NCI-H748 (cell line): ENCODE measurements around the gene JUP.

ENCODE experiments used
- DNase-seq: peaks from one replicate; lab custom pipeline; 2025; ENCODE audit not compliant: unreplicated experiment; lab: John Stamatoyannopoulos, UW

Gene JUP

DNA sequence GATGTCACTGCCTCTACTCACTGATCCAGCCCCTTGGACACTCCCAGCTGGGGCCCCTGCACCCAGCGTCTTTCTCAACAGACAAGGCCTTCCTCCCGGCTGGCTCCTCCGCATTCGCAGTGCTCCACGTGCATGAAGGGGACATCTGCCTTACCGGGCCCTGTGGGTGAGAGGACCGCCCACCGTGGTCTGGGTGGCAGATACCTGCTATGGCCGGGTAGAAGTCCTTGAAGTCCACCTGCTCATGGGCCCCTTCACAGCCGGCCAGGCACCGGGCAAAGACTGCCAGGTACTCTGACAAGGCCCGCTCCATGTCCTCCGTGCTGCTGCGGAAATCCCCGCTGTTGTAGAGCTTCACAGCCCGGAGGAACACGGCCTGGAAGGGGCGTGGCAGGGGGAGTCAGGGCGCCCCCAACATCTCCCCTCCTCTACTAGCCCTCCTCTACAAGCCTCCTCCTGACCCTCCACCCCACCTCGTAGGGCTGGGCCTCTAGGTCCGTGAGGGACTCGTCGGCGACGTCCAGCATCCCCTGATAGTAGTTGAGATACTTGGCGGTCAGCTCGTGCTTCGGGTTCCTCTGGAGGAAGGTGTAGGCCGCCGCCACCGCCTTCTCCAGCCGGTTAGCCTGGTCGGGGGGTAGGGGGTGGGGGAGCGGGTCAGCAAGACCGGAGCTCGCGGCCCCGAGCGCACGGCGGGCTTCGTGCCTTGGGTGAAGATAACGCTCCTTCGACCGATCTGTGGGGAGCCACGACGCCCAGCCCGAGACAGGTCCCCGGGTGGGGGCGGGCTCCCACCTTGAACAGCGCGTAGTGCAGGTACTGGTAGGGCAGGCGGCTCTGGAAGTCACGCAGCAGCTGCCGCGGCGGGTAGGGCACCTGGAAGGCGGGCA lies 24.4 kb upstream of the JUP start:
- peak; percentile 54 for DNase-seq

DNA sequence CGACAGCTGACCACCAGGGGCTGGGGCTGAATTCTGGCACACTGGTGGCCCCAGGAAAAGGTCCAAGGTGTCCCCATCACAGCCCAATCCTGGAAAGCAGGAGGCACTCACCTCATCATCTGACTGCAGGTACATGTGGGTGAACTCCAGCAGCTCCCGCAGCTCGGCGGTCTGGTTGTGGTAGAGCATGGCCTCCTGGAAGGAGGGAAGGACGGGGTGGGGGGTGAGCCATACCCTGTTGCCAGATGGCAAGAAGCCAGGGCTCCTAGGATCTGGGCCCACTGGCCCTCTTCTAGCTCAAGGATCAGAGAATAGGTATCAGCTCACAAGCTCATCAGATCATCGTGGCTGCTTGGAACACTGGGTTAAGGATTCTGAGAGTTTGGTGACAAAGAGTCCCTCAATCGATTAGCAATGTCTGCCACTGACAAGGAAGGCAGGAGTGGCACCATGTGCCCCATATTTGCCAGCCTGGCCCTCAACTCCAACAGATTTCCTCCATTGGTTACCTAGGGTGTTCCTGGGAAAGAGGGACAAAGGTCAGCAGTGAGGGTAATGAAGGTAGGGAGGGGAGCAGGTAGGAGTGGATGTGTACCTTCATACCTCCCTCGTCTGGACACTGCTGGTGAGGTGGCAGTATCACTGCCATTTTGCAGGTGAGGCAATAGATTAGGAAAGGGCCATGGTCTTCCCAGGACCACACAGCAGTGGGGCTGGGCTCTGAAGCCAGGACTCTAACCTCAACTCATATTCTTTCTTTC lies 20.4 kb upstream of the JUP start:
- no peak for DNase-seq

DNA sequence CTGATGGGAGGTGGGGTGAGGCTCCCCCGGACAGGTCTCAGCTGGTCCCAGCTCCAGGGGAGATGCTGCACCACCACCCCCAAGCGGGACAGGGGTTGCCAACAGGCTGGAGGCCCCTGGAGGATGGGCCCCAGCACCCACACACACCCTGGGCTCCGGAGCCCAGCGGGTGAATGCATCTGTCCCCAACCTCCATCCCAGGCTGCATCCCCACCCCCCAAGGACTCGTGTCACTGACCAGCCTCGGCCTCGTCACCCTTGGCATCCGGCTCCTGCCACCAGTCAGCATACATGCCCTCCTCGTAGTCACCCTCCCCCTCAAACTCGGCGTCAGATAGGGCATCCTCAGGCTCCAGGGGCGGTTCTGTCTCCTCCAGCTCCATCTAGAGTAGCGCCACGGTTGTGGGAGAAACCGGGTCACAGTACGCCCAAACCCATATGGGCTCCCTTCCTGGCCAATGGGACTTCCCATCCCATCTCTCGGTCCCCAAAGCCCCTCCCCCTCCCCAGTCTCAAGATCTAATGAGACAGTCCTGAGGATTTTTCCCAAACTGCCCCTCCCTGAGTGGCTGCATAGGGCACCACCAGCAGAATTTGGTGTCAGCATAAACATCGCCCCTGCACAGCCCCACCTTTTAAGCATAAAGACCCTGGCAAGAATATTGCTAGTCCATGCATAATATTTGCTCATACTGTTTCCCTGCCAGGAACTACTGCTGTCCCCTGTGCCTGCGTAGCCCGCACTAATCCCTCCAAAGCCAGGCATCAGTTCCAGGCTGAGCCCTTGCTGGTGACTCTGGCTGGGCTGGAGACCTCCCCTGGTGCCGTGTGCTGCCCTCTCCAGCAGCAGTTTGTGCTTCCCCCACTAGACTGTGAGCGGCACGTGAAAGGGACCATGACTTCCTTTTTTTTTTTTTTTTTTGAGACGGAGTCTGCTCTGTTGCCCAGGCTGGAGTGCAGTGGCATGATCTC lies 16.8 kb upstream of the JUP start:
- no peak for DNase-seq

DNA sequence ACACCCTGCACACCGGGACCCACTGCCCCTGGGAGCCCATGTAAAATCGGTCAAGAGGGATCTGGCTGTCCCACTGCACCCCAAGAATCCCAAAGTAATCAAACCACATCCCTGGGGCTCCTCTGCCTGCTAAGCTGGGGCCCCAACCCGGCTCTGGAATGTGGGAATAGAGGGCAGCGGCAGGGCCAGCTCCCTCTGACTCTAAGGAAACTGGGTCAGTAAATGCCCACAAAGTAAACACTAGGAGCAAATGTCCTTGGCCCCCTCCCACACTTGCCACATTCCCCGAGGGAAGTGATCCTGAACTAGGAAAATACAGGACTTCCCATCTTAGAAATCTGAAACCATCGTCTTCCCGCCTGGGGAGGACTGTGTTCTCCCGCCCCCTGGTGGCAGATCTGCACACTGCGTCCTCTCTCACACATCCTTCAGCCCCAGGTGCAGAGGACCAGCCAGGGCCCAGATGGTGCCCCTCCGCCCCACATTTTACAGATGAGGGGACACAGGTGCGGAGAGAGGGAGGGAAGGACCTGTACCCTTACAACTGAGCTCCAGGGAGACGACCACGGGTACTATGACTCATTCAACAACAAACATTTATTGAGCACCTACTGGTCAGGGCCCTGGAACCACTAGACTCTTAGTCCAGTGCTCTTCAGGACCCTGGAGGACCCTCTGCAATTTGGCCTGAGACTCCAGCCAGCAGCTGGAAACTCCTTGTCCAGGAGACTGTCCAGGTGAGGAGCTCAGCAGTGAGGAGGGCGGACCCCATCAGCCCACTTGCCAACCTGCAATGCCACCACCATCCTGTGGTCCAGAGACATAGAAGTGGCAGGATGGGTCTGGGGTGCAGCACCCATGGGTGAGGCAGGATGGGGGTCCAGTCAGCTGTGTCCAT lies 15.1 kb upstream of the JUP start:
- DNase-seq: peak; percentile 82

DNA sequence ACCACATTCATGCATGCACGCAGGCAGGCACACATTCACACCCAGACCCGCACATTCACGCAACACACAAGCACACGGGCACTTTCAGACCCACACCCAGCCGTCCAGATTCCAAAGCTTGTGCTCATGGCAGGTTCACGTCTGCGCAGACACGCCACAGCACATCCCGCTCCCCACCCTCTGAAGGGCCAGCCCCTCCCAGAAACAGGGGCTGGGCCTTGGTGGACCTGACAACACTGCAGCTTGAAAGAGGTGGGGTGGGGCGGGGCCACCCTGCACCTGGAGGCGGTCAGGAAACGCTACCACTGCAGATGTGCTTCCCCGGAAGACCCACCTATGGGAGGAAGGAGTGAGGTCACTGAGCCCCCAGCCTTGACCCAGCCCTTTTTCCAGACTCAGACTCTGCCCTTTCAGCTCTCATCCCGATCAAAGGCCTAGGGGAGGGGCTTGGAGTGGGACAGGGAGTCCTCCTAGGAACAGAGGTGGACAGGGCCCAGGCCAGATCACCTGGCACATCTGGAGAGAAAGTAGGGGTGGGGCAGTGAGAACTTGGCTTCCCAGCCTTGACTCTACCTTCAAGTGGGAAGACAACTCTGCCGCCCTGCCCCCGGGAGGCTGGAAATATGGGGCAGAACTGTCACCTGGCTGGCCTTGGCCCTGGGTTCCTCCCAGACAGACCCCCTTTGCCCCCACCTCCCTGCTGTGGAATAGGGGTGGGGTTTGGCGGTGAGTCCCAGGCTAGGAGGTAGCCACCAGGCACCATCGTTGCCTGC lies 14.3 kb upstream of the JUP start:
- DNase-seq: peak; percentile 93

DNA sequence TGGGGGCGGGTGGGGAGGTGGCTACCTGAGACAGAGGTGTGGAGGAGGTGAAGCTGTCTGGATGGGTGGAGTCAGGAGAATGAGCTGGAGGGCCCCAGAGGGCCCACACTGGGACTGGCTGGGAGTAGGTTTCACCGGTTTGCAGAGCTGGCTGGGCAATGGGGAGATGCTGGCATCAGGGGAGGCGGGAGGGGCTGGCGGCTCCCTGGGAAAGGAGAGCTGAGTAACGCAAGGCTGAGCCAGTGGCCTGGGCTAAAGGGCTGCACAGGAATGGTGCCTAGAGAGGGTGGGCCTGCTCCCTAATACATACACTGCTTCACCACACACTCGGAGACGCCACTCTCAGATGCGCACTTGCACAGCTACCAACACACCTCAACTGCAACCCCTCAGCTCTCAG lies 12.9 kb upstream of the JUP start:
- no peak for DNase-seq

DNA sequence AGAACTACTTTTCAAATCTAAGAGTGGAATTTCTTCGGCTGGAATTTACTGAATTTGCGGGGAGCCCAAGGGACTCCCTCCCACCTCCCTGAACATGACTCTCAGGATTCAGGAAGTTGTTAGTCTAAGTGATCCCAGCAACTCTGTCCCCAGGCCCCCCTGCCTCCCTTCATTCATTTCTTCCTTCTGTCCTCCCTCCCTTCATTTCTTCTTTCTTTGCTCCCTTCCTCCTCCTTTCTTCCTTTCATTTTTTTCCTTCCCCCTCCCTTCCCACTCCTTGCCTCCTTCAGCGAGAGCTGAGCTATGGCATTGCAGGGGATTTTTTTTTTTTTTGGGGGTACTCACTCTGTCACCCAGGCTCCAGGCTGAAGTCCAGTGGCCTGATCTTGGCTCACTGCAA lies 10.9 kb upstream of the JUP start:
- no peak for DNase-seq

DNA sequence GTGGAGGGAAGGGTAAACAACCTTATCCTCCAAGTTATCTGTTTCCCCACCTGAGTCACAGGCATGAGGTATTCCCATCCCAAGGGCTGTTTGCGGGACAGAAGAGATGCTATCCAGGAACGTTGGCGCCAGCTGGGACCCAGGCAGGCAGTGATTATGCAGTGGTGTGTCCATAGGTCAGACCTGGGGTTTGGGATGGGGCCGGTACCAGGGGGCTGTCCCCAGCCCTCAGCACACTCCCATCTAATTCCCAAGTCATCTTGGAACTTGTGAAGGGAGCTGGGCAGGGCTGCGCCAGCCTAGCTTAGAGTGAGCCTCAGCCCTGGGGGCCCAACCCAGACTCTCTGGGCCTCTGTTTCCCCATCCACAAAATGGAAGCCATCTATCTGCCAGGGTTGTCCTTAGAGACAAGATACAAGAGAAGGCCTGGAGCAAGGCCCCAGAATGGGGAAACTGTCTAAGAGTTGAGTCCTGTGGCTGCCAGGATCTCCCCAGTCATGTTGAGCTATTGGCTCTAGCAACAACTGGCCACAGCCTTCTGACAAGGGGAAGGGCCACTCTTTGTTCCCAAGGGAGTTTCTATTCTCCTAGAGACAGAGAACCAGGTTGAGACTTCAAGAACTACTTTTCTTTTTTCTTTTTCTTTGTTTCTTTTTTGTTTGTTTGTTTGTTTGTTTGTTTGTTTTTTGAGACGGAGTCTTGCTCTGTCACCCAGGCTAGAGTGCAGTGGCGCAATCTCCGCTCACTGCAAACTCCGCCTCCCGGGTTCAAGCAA lies 9.8 kb upstream of the JUP start:
- DNase-seq: no peak

DNA sequence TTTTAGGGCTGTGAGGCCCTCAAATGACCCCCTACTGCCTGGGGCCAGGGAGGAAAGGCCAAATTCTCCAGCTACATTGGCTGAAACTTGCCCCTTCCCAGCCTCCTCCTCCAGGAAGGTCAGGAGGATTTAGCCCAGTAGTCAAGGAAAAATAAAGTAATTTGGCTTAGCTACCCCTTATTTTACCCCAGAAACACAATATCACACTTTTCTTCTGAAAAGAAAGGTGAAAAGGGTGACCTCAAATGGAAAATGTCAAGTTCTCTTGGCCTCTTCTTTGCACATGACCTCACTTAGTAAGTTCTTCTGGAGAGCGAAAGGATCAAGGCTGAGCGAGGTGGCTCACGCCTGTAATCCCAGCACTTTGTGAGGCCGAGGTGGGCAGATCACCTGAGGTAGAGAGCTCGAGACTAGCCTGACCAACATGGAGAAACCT lies 8.0 kb upstream of the JUP start:
- DNase-seq: no peak

DNA sequence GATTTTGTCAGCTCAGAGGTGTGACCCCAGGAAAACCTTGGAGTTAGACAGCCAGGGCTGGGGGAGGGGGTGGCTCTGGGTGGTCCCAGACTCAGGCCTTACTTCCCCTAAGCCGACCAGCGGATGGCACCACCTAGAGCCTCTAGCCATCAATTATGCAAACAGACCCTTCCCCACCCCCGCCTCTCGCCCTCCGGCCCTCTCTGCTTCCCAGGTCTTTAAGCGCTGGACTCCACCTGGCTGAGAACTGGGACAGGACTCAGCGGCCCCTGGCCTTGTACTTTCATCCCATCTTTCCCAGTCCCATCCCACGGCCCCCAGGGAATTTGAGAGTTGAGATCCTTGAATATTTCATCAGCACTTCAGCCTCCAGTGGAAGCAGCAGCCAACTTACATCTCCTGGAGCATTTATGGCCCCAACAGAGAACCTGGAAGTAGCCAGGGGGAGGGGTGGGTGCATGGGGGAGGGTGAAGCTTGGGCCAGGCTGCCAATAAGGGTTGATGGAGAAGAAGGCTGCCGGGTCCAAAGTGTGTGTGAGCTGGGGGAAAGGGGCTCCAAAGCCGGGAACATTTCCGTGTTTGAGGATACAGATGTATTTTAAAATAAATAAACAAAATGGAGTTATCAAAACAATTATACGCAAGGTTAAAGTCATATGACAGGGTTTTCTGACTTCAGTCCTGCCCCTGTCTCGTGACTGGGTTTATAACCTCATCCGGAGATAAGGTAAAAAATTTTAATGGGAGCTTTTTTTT lies 7.5 kb upstream of the JUP start:
- no peak for DNase-seq

DNA sequence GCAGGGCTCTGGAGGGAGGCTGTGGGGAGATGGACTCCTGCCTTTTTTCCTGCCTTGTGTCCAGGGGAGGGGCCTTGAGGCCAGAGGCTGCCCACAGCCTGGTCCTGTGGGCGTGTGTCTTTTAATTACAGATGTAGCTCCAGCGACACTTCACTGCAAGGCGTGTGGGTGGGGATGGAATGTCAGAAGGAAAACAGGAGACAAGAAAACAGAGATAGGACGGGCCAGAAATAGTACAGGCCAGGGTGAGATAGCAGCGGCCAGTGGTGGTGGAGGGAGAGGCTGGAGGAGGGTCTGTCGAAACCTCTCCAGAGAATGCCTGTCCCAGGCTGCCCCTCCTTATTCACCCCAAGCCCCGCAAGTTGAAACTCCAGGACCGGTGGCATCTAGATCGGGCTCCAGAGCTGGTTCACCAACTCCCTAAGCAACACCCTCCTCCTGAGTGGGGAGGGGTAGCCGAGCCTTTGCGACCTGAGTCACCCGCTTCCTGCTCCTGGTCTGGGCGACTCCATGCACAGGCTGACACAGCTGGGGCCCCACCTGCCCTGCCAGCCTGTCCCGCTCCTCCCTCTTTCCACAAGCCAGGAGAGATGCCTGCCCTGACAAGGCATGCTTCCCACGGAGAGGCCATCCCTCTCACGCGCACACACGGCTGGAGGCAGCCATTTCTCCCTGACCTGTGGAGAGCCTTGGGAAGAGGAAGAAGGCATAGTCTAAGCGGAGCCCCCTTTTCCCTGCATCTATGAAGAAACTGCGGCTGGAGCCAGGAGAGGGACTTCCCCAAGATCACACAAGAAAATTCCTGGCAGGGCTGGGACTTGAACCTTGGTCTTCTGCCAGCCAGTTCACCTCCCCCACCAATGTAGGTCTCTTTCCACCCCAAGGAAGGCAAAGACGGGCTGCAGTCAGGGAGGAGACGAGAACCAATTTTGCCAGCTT lies 6.6 kb upstream of the JUP start:
- DNase-seq: no peak

DNA sequence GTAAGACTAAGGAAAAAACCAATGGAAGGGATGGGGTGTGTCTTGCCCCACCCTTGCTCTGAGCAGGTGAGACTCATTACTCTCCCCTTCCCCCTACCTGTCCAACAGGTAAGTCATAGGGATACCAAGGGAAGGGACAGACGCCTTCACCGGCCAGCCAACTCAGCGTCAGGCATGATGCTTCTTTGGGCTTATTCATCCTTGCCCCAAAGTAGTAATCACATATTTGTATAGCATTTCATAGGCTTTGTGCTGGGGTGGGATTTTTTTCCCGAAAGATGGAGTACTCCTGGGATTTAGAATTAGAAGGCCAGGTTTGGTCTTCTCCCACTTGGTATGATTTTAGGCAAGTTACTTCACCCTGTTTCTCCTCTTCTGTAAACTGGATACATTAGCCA lies 509 bp upstream of the JUP start:
- no peak for DNase-seq

DNA sequence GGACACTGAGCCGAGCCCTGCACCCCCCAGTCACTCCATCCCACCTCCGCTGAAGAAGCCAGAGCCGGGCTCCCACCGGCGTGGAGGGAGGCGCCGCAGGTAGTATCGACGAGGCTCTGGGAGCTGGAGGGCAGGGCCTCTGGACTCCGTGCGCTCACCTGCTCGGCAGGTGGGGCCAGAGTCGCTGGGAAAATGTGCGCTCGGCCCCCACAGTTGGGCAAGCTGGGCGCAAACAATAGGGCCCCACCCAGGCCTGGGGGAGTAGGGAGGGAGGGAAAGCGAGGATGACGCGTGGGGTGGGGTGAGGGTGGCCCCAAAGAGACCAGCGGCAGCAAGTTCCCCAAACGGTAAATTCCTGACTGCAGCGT lies 668 bp downstream of the JUP start:
- peak; percentile 83 for DNase-seq

DNA sequence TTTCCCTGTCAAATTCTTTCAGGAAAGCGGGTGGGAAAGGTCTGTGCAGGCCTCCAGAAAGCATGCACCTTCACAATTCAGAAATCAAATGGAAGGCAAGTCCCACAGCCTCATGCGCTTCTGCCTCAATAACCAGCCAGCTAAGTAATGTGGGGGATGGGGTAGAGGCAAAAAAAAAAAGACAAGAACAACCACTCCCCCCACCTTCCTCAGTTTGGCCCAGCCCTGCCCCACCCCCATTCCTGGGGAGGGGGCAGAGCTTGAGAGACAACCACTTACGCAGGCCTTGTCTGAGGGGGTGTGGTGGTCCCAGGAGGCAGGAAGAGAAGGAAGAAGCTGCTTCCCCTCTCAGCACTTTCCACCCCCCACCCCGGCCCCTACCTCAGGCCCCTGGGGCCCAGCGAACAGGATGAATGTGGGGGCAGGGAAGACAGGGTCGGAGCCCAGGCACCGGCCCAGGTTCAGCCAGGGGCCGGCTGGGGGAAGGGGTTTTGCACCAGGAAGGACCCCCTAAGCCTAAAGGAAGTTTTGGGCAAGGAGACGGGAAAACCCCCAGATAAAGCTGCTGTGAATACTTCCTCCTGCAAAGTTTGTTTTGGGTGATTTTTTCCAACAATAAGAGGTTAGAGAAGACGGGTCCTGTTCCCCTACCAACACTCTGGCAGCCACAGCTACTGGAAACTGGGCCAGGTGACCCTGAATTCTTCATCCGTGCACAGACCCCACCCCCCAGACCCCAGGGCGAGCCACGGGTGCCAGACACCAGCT lies 1.2 kb downstream of the JUP start:
- no peak for DNase-seq

DNA sequence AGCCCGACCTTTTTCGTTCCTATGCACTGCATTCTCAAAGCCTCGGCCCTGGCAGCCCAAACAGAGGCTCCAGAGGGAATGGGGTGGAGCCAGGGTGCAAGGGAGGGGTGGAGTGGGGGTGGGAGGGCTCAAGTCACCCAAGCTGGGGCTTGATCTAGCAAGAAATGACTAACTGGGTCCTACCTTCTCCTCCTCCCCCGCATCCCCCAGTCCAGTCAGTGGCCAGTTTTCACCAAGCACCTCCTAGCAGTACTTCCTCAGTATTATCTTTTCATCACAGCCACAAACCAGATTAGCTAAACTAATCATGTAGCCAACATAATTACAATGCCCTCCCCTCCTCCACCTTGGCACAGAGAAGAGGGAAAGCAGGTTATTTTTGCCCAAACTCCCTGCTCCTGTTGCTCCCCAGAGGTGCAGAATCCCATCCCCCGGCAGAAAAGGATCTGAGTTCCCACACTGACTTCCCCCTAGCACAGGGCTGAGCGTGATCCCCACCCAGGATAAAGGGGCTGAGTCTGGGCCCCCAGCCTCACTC lies 2.2 kb downstream of the JUP start:
- DNase-seq: no peak

DNA sequence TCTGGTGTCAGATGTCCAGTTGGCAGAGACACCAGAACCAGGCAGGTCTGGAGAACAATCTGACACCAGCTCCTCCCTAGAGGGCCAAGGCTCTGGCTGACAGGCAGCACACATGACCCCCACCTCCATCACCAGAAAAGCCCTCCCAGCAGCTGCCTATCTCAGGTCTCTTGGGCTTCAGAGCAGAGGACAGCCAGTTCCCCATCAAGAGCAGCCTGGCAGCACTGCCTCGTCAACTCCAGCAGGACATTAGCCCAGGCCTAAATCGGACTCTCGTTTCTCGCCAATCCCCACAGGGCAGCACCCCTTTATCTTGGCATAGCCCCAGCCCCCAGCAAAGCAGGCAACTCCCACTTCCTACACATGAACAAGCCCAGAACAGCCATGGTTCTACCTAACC lies 4.4 kb downstream of the JUP start:
- no peak for DNase-seq
